ACHN (cell line): ENCODE results near the gene SLC25A29.
"Not testable (repeated sequence)": the region's sequence is repeated elsewhere in the genome, so short reads cannot be mapped to it uniquely, and the experiment has no call there.

Experiments used
- DNase-seq: peaks from one replicate; pipeline ENCODE4 v3.0.0-alpha.2; 2015
- in situ Hi-C: cut with HindIII; loops from 2 replicates; pipeline ENCODE4 v1.10.0; 2017; ENCODE audit warnings: low sequenced_read_pairs, low pct_ligation_motif_present, low pct_unique_long_range_greater_than_20kb

The SLC25A29 gene

GRCh38 chr14:100317389-100317788 lies 11.1 kb upstream of the SLC25A29 start:
- DNase-seq, result no peak
- in situ Hi-C loops, result no loop called here

- in situ Hi-C loops, result no loop called here
- DNase-seq, result no peak
Measured at GRCh38 chr14:100314724-100315123, 8.5 kb upstream of the SLC25A29 start.

GRCh38 chr14:100313464-100314230 lies 7.4 kb upstream of the SLC25A29 start:
- in situ Hi-C loops, result no loop called here
- DNase-seq, result no peak

GRCh38 chr14:100312877-100313400 lies 6.7 kb upstream of the SLC25A29 start:
- in situ Hi-C loops, result no loop called here
- DNase-seq, result no peak

GRCh38 chr14:100312110-100312876 lies 6.0 kb upstream of the SLC25A29 start:
- in situ Hi-C loops, DNase-seq: not testable (repeated sequence)

- DNase-seq, result no peak
- in situ Hi-C loops, result no loop called here
Measured at GRCh38 chr14:100309028-100309737, 2.9 kb upstream of the SLC25A29 start.

- in situ Hi-C loops, DNase-seq: not testable (repeated sequence)
Measured at GRCh38 chr14:100308427-100308792, 2.2 kb upstream of the SLC25A29 start.

GRCh38 chr14:100307766-100308426 lies 1.7 kb upstream of the SLC25A29 start:
- in situ Hi-C loops, result no loop called here
- DNase-seq, result no peak

- in situ Hi-C loops, result no loop called here
- DNase-seq, result peak; percentile 8
Measured at GRCh38 chr14:100306998-100307765, 938 bp upstream of the SLC25A29 start.

- in situ Hi-C loops, result no loop called here
- peak; percentile 20 for DNase-seq
Measured at GRCh38 chr14:100305324-100306100, 732 bp downstream of the SLC25A29 start.

GRCh38 chr14:100304825-100305323 lies 1.4 kb downstream of the SLC25A29 start:
- in situ Hi-C loops, result no loop called here
- peak; percentile 52 for DNase-seq

- DNase-seq, result no peak
- in situ Hi-C loops, result no loop called here
Measured at GRCh38 chr14:100303925-100304324, 2.3 kb downstream of the SLC25A29 start.

GRCh38 chr14:100303179-100303578 lies 3.1 kb downstream of the SLC25A29 start:
- DNase-seq, result peak; percentile 34
- in situ Hi-C loops, result no loop called here

GRCh38 chr14:100302616-100303015 lies 3.6 kb downstream of the SLC25A29 start:
- DNase-seq, result no peak
- in situ Hi-C loops, result no loop called here

- DNase-seq, result no peak
- in situ Hi-C loops, result no loop called here
Measured at GRCh38 chr14:100299238-100299560, 7.0 kb downstream of the SLC25A29 start.

- DNase-seq, result no peak
Measured at GRCh38 chr14:100298551-100299237, 7.5 kb downstream of the SLC25A29 start.

More at GRCh38 chr14:100298551-100299237, 7.5 kb downstream of the SLC25A29 start:
- in situ Hi-C loops, result no loop called here
